GM18517 (cell line): ENCODE measurements around the gene CFL2.
"Not testable (repeated sequence)": the region's sequence is repeated elsewhere in the genome, so short reads cannot be mapped to it uniquely, and the experiment has no call there.

Source experiments
- ATAC-seq: cut with Tn5 transposase; IDR thresholded peaks from one replicate; pipeline ENCODE4 v1.9.1; 2021; ENCODE audit warnings: mild to moderate bottlenecking, moderate library complexity; ENCODE audit not compliant: unreplicated experiment

CFL2 gene

GRCh38 chr14:34711796-34712712 lies 2.3 kb downstream of the CFL2 start:
- no peak for ATAC-seq

GRCh38 chr14:34711169-34711568 lies 3.2 kb downstream of the CFL2 start:
- no peak for ATAC-seq

- no peak for ATAC-seq
These were observed 3.6 kb downstream of the CFL2 start for GRCh38 chr14:34710744-34711143.

GRCh38 chr14:34710006-34710405 lies 4.4 kb downstream of the CFL2 start:
- ATAC-seq, result no peak

GRCh38 chr14:34707722-34708121 lies 6.7 kb downstream of the CFL2 start:
- no peak for ATAC-seq

- no peak for ATAC-seq
These were observed 12.6 kb downstream of the CFL2 start for GRCh38 chr14:34701808-34702207.

- ATAC-seq, result no peak
These were observed 13.7 kb downstream of the CFL2 start for GRCh38 chr14:34700622-34701130.

- no peak for ATAC-seq
These were observed 14.3 kb downstream of the CFL2 start for GRCh38 chr14:34699873-34700621.

GRCh38 chr14:34694216-34694615 lies 20.2 kb downstream of the CFL2 start:
- not testable (repeated sequence) for ATAC-seq

GRCh38 chr14:34693228-34693939 lies 21.0 kb downstream of the CFL2 start:
- no peak for ATAC-seq

GRCh38 chr14:34692898-34693227 lies 21.5 kb downstream of the CFL2 start:
- ATAC-seq, result no peak

- no peak for ATAC-seq
These were observed 22.0 kb downstream of the CFL2 start for GRCh38 chr14:34692348-34692747.

- no peak for ATAC-seq
These were observed 23.2 kb downstream of the CFL2 start for GRCh38 chr14:34691206-34691605.

GRCh38 chr14:34688470-34689206 lies 25.8 kb downstream of the CFL2 start:
- ATAC-seq, result no peak

GRCh38 chr14:34685819-34686428 lies 28.5 kb downstream of the CFL2 start:
- no peak for ATAC-seq

GRCh38 chr14:34684578-34684977 lies 29.8 kb downstream of the CFL2 start:
- ATAC-seq, result no peak

- ATAC-seq, result no peak
These were observed 31.5 kb downstream of the CFL2 start for GRCh38 chr14:34682787-34683321.

GRCh38 chr14:34680806-34681479 lies 33.5 kb downstream of the CFL2 start:
- no peak for ATAC-seq

- ATAC-seq, result no peak
These were observed 35.7 kb downstream of the CFL2 start for GRCh38 chr14:34678735-34679134.
